Vagina (tissue), 2 donors: ENCODE measurements around the gene LRRC47. TPM values are rescaled to one million over a fixed set of nuclear protein-coding genes. Genes with fewer than 3 reads are reported as not detected.

Experiments used
- DNase-seq, 2 donors: peaks; one replicate each; pipeline ENCODE4 v3.0.0-alpha.2; 2017; ENCODE audit errors: extremely low spot score in 2 of 2
- H3K27ac ChIP-seq: fragments of 200-600 bp; sonication (generic); one replicate; pipeline ENCODE4 v1.5.1; 2019
- H3K27me3 ChIP-seq: fragments of 200-600 bp; sonication (generic); one replicate; pipeline ENCODE4 v1.5.1; 2019
- H3K36me3 ChIP-seq, 2 donors: fragments of 200-600 bp; sonication (generic); one replicate each; pipeline ENCODE4 v1.5.1; 2017 to 2019
- H3K4me1 ChIP-seq: fragments of 200-600 bp; sonication (generic); one replicate; pipeline ENCODE4 v1.5.1; 2019
- H3K4me3 ChIP-seq, 2 donors: fragments of 200-600 bp; sonication (generic); 1 replicate in 1 of 2; 2 replicates in 1 of 2; pipeline ENCODE4 v1.5.1; 2016 to 2019
- H3K9me3 ChIP-seq: fragments of 200-600 bp; sonication (generic); one replicate; pipeline ENCODE4 v1.5.1; 2019
- CTCF ChIP-seq, 3 experiments: fragments of 450-650 bp in 2 of 3; fragments of 200-600 bp in 1 of 3; sonication (generic) in 1 of 3; IDR thresholded peaks; one replicate each; pipeline ENCODE4 v1.5.1; 2017 to 2019; ENCODE audit warnings: antibody characterized with exemption in 3 of 3, mild to moderate bottlenecking in 2 of 3, moderate library complexity in 2 of 3
- POLR2A ChIP-seq, 2 donors: fragments of 450-650 bp; IDR thresholded peaks; one replicate each; pipeline ENCODE4 v1.6.1; 2017; ENCODE audit warnings: antibody characterized with exemption in 2 of 2, mild to moderate bottlenecking in 2 of 2, moderate library complexity in 2 of 2
- POLR2AphosphoS5 ChIP-seq, 2 donors: sonication (generic); formaldehyde crosslinking; IDR thresholded peaks; one replicate each; pipeline ENCODE4 v1.9.0; 2017; ENCODE audit warnings: antibody characterized with exemption in 2 of 2, mild to moderate bottlenecking in 2 of 2, low read depth in 1 of 2; ENCODE audit not compliant: insufficient read depth in 1 of 2
- intact Hi-C: fragments of 100-400 bp; cut with DNase I; formaldehyde crosslinking; loops from one replicate; pipeline ENCODE4 v1.15.1; 2023
- total RNA-seq: library from RNA; depleted of rRNA; stranded (reverse); fragments of >200 nt; gene quantifications from one replicate; pipeline ENCODE4 v1.2.3, GENCODE V29; 2016

Gene LRRC47
- total RNA-seq, 1 donor from 2014 or later, result 32.4 TPM

- TF ChIP-seq POLR2A (IDR thresholded peaks at IDR 0.05), result no peak
- TF ChIP-seq POLR2AphosphoS5 (IDR thresholded peaks at IDR 0.05; ENCODE audit: insufficient read depth in 1 of 2, low read depth in 1 of 2), result no peak
- TF ChIP-seq CTCF (IDR thresholded peaks at IDR 0.05), result no peak
- DNase-seq, result no peak
- intact Hi-C loops, result no loop called here
- H3K4me1 ChIP-seq, result peaks cover 4% of the 10 kb centered on the region
- peaks cover 0 to 72% of the 10 kb centered on the region in 2 donors for H3K36me3 ChIP-seq
- H3K27ac ChIP-seq, result no peak overlapping the region
- no peak overlapping the region for H3K4me3 ChIP-seq
- H3K9me3 ChIP-seq, result no peaks in the 10 kb centered on the region
- no peaks in the 10 kb centered on the region for H3K27me3 ChIP-seq
Measured at GRCh38 chr1:3783651-3784474, 12.4 kb downstream of the LRRC47 start.

- Histone ChIP-seq H3K27me3 (no peaks in the 10 kb centered on the region), H3K36me3 (peaks cover 0 to 67% of the 10 kb centered on the region in 2 donors), H3K9me3 (no peaks in the 10 kb centered on the region), H3K4me1 (peaks cover 6% of the 10 kb centered on the region), H3K4me3 (no peak overlapping the region), H3K27ac (no peak overlapping the region)
- intact Hi-C loops, result no loop called here
- DNase-seq, result no peak
- TF ChIP-seq CTCF (IDR thresholded peaks at IDR 0.05) (no peak), POLR2AphosphoS5 (IDR thresholded peaks at IDR 0.05; ENCODE audit: insufficient read depth in 1 of 2, low read depth in 1 of 2) (no peak), POLR2A (IDR thresholded peaks at IDR 0.05) (no peak)
Measured at GRCh38 chr1:3780901-3781300, 15.4 kb downstream of the LRRC47 start.

- Histone ChIP-seq H3K9me3 (no peaks in the 10 kb centered on the region), H3K4me3 (no peak overlapping the region), H3K27ac (no peak overlapping the region), H3K4me1 (peaks cover 16% of the 10 kb centered on the region), H3K36me3 (peaks cover 0 to 61% of the 10 kb centered on the region in 2 donors), H3K27me3 (no peaks in the 10 kb centered on the region)
- intact Hi-C loops, result no loop called here
- TF ChIP-seq POLR2AphosphoS5 (IDR thresholded peaks at IDR 0.05; ENCODE audit: insufficient read depth in 1 of 2, low read depth in 1 of 2), result no peak
- no peak for TF ChIP-seq CTCF (IDR thresholded peaks at IDR 0.05)
- no peak for TF ChIP-seq POLR2A (IDR thresholded peaks at IDR 0.05)
- no peak for DNase-seq
Measured at GRCh38 chr1:3779912-3780416, 16.3 kb downstream of the LRRC47 start.

- TF ChIP-seq CTCF (IDR thresholded peaks at IDR 0.05) (no peak), POLR2A (IDR thresholded peaks at IDR 0.05) (no peak), POLR2AphosphoS5 (IDR thresholded peaks at IDR 0.05; ENCODE audit: insufficient read depth in 1 of 2, low read depth in 1 of 2) (no peak)
- intact Hi-C loops, result no loop called here
- H3K9me3 ChIP-seq, result no peaks in the 10 kb centered on the region
- DNase-seq, result no peak
- no peak overlapping the region for H3K27ac ChIP-seq
- no peak overlapping the region for H3K4me3 ChIP-seq
- peaks cover 21% of the 10 kb centered on the region for H3K4me1 ChIP-seq
- H3K27me3 ChIP-seq, result no peaks in the 10 kb centered on the region
- peaks cover 0 to 55% of the 10 kb centered on the region in 2 donors for H3K36me3 ChIP-seq
Measured at GRCh38 chr1:3779265-3779911, 16.9 kb downstream of the LRRC47 start.
